GM12878 (cell line): ENCODE data around the gene TNFRSF8. TPM values are rescaled to one million over a fixed set of nuclear protein-coding genes. Genes with fewer than 3 reads are reported as not detected.

ENCODE experiments used
- ASH2L ChIP-seq: fragments of 300-600, 200-600 bp; sonication (generic); IDR thresholded peaks from 2 replicates; pipeline ENCODE4 v1.6.1; 2017; ENCODE audit warnings: low read depth, mild to moderate bottlenecking, borderline replicate concordance
- CREB1 ChIP-seq: IDR thresholded peaks from 2 replicates; pipeline ENCODE4 v1.6.1; 2012; ENCODE audit warnings: low read depth, mild to moderate bottlenecking, inconsistent platforms
- EGR1 ChIP-seq, 2 experiments: IDR thresholded peaks; 1 replicate in 1 of 2; 2 replicates in 1 of 2; pipeline ENCODE4 v1.6.1; 2011 to 2012; ENCODE audit warnings: low read depth in 2 of 2, low read length in 2 of 2, borderline replicate concordance in 1 of 2, mild to moderate bottlenecking in 1 of 2, moderate library complexity in 1 of 2
- JUND ChIP-seq: IDR thresholded peaks from 2 replicates; pipeline ENCODE4 v1.6.1; 2012; ENCODE audit warnings: low read depth, mild to moderate bottlenecking, low read length, improper control_type of control experiment, moderate library complexity
- KAT2A ChIP-seq: conservative IDR thresholded peaks from 2 replicates; pipeline ENCODE4 v1.6.1; 2011; ENCODE audit warnings: low read depth, low read length; ENCODE audit not compliant: control insufficient read depth
- MEF2A ChIP-seq: IDR thresholded peaks from 2 replicates; pipeline ENCODE4 v1.6.1; 2011; ENCODE audit warnings: low read depth, mild to moderate bottlenecking, low read length, moderate library complexity; ENCODE audit not compliant: insufficient read depth
- MTA3 ChIP-seq: IDR thresholded peaks from 2 replicates; pipeline ENCODE4 v1.6.1; 2012; ENCODE audit warnings: low read length, inconsistent platforms, borderline replicate concordance
- NBN ChIP-seq: fragments of 450-650 bp; IDR thresholded peaks from 2 replicates; pipeline ENCODE4 v1.6.1; 2016
- POU2F2 ChIP-seq: IDR thresholded peaks from 3 replicates; pipeline ENCODE4 v1.6.1; 2011; ENCODE audit warnings: low read depth, mild to moderate bottlenecking, low read length, borderline replicate concordance
- RAD51 ChIP-seq: fragments of 450-650 bp; IDR thresholded peaks from 2 replicates; pipeline ENCODE4 v1.6.1; 2016; ENCODE audit warnings: moderate library complexity, mild to moderate bottlenecking, inconsistent platforms
- SMC3 ChIP-seq: IDR thresholded peaks from 2 replicates; pipeline ENCODE4 v1.6.1; 2011; ENCODE audit warnings: low read length, improper control_type of control experiment, borderline replicate concordance
- TBL1XR1 ChIP-seq: IDR thresholded peaks from 2 replicates; pipeline ENCODE4 v1.6.1; 2012; ENCODE audit warnings: low read depth, low read length, improper control_type of control experiment
- TCF3 ChIP-seq: IDR thresholded peaks from 2 replicates; pipeline ENCODE4 v1.6.1; 2012; ENCODE audit warnings: low read depth, mild to moderate bottlenecking, low read length, borderline replicate concordance; ENCODE audit not compliant: insufficient read depth
- ZNF217 ChIP-seq: fragments of 450-650 bp; IDR thresholded peaks from 2 replicates; pipeline ENCODE4 v1.6.1; 2017; ENCODE audit warnings: antibody characterized with exemption, mild to moderate bottlenecking
- ZNF384 ChIP-seq: IDR thresholded peaks from 2 replicates; pipeline ENCODE4 v1.6.1; 2012; ENCODE audit warnings: low read depth, mild to moderate bottlenecking, low read length, improper control_type of control experiment, borderline replicate concordance
- ZNF592 ChIP-seq: fragments of 450-650 bp; IDR thresholded peaks from 2 replicates; pipeline ENCODE4 v1.6.1; 2017; ENCODE audit warnings: mild to moderate bottlenecking, moderate library complexity
- polyA plus RNA-seq, 11 experiments: library from polyadenylated mRNA; depleted of rRNA in 4 of 11; unstranded in 6 of 11; stranded (reverse) in 5 of 11; fragments of >200 nt; fragmentation: Nextera tagmentation in 4 of 11; fragmentation: Illumina TruSeq in 1 of 11; extraction: Ambion mirVana in 4 of 11; extraction: Trizol in 1 of 11; gene quantifications; 1 replicate in 1 of 11; 2 replicates in 10 of 11; pipeline versions ENCODE4 v1.2.1 to v1.2.3, GENCODE V29; 2011 to 2016; ENCODE audit warnings: inconsistent platforms in 2 of 11, missing spikeins in 2 of 11, low read depth in 1 of 11
- total RNA-seq, 4 experiments: library from RNA; depleted of rRNA in 3 of 4; stranded (reverse); fragments of >200 nt in 3 of 4; fragmentation: Illumina TruSeq in 1 of 4; extraction: Trizol in 1 of 4; gene quantifications; 2 replicates each; pipeline versions ENCODE4 v1.2.1 to v1.2.3, GENCODE V29; 2013 to 2021
- TF ChIP-seq, protein P1 (sequence below): fragments of 450-650 bp; IDR thresholded peaks from 2 replicates; pipeline ENCODE4 v1.6.1; 2017; ENCODE audit warnings: antibody characterized with exemption, mild to moderate bottlenecking, moderate library complexity
- TF ChIP-seq, protein P2 (sequence below): fragments of 450-650 bp; conservative IDR thresholded peaks from 2 replicates; pipeline ENCODE4 v1.6.1; 2017; ENCODE audit warnings: mild to moderate bottlenecking, moderate library complexity
- TF ChIP-seq, protein P3 (sequence below): fragments of 450-650 bp; IDR thresholded peaks from 2 replicates; pipeline ENCODE4 v1.6.1; 2018; ENCODE audit warnings: mild to moderate bottlenecking, low read depth, moderate library complexity; ENCODE audit not compliant: partially characterized antibody

The TNFRSF8 gene
- total and polyA plus RNA-seq, 10 of the 15 experiments (the other 5 are each of a cell fraction or from before 2014, with no cell fraction given), result 9.8 to 114 (median 58.8) TPM

DNA sequence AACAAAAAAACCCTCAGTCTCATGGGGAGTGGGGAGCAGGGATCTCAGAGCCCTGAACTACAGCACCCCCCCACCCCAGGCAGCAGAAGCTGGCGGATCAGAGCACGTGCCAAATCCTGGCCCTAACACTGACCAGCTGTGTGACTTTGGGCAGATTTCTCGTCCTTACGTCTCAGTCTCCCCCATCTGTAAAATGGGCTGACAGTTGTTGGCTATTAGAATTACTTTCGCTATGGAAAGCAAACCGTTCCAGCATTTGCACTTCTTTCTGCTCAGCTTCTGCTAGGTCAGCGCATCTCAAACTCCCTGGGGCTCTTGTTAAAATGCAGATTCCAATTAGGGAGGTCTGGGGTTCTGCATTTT lies 15.5 kb downstream of the TNFRSF8 start (continued):
- no peak for TF ChIP-seq ZNF592
- TF ChIP-seq, protein P1, sequence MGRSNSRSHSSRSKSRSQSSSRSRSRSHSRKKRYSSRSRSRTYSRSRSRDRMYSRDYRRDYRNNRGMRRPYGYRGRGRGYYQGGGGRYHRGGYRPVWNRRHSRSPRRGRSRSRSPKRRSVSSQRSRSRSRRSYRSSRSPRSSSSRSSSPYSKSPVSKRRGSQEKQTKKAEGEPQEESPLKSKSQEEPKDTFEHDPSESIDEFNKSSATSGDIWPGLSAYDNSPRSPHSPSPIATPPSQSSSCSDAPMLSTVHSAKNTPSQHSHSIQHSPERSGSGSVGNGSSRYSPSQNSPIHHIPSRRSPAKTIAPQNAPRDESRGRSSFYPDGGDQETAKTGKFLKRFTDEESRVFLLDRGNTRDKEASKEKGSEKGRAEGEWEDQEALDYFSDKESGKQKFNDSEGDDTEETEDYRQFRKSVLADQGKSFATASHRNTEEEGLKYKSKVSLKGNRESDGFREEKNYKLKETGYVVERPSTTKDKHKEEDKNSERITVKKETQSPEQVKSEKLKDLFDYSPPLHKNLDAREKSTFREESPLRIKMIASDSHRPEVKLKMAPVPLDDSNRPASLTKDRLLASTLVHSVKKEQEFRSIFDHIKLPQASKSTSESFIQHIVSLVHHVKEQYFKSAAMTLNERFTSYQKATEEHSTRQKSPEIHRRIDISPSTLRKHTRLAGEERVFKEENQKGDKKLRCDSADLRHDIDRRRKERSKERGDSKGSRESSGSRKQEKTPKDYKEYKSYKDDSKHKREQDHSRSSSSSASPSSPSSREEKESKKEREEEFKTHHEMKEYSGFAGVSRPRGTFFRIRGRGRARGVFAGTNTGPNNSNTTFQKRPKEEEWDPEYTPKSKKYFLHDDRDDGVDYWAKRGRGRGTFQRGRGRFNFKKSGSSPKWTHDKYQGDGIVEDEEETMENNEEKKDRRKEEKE, result no peak
- no peak for TF ChIP-seq POU2F2
- no peak for TF ChIP-seq SMC3
- no peak for TF ChIP-seq MTA3
- TF ChIP-seq NBN, result peak; percentile 71; the same call in 1 of the 2 replicates
- TF ChIP-seq, protein P2, sequence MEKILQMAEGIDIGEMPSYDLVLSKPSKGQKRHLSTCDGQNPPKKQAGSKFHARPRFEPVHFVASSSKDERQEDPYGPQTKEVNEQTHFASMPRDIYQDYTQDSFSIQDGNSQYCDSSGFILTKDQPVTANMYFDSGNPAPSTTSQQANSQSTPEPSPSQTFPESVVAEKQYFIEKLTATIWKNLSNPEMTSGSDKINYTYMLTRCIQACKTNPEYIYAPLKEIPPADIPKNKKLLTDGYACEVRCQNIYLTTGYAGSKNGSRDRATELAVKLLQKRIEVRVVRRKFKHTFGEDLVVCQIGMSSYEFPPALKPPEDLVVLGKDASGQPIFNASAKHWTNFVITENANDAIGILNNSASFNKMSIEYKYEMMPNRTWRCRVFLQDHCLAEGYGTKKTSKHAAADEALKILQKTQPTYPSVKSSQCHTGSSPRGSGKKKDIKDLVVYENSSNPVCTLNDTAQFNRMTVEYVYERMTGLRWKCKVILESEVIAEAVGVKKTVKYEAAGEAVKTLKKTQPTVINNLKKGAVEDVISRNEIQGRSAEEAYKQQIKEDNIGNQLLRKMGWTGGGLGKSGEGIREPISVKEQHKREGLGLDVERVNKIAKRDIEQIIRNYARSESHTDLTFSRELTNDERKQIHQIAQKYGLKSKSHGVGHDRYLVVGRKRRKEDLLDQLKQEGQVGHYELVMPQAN, result peak; percentile 88
- no peak for TF ChIP-seq CREB1
- TF ChIP-seq EGR1 (IDR thresholded peaks at IDR 0.05; ENCODE audit: borderline replicate concordance in 1 of 2, low read depth in 2 of 2, low read length in 2 of 2), result no peak
- 0 out of 2 replicates have a peak, but pooled peaks have one; percentile 70 for TF ChIP-seq ASH2L
- TF ChIP-seq ZNF384, result no peak
- no peak for TF ChIP-seq KAT2A
- TF ChIP-seq TCF3, result no peak
- no peak for TF ChIP-seq RAD51
- no peak for TF ChIP-seq JUND
- TF ChIP-seq ZNF217, result peak; percentile 100
- TF ChIP-seq MEF2A, result no peak
- TF ChIP-seq, protein P3, sequence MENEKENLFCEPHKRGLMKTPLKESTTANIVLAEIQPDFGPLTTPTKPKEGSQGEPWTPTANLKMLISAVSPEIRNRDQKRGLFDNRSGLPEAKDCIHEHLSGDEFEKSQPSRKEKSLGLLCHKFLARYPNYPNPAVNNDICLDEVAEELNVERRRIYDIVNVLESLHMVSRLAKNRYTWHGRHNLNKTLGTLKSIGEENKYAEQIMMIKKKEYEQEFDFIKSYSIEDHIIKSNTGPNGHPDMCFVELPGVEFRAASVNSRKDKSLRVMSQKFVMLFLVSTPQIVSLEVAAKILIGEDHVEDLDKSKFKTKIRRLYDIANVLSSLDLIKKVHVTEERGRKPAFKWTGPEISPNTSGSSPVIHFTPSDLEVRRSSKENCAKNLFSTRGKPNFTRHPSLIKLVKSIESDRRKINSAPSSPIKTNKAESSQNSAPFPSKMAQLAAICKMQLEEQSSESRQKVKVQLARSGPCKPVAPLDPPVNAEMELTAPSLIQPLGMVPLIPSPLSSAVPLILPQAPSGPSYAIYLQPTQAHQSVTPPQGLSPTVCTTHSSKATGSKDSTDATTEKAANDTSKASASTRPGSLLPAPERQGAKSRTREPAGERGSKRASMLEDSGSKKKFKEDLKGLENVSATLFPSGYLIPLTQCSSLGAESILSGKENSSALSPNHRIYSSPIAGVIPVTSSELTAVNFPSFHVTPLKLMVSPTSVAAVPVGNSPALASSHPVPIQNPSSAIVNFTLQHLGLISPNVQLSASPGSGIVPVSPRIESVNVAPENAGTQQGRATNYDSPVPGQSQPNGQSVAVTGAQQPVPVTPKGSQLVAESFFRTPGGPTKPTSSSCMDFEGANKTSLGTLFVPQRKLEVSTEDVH, result peak; percentile 19
- TF ChIP-seq TBL1XR1, result no peak
